HCT116 (cell line): ENCODE results near the gene CDH24. TPM values are rescaled to one million over a fixed set of nuclear protein-coding genes. Genes with fewer than 3 reads are reported as not detected.

Source experiments
- ATAC-seq: fragments of 200-7000 bp; cut with Tn5 transposase; 2 replicates; pipeline ENCODE4 v1.9.1; 2020; ENCODE audit warnings: mild to moderate bottlenecking, moderate library complexity
- BruUV-seq: library from RNA; stranded (reverse); fragments of 400-500 nt; replicated peaks from 2 replicates; lab custom pipeline; 2021; lab: Mats Ljungman, UMichigan
- CTCF ChIA-PET: fragments of 300-600 bp; sonication (Branson Sonifier 250); formaldehyde crosslinking; loops from one replicate; lab custom pipeline; 2021; ENCODE audit warnings: antibody characterized with exemption; lab: Charles Lee
- POLR2A ChIA-PET: fragments of 300-600, 350-600 bp; sonication (Branson Sonifier 250); formaldehyde crosslinking; loops from one replicate; lab custom pipeline; 2021; ENCODE audit warnings: antibody characterized with exemption; lab: Charles Lee
- RAD21 ChIA-PET, 2 experiments: fragments of 300-600 bp; sonication (Branson Sonifier 250); formaldehyde crosslinking; loops; one replicate each; lab custom pipeline; 2023; ENCODE audit warnings: low total read pairs in 2 of 2; ENCODE audit not compliant: uncharacterized antibody in 2 of 2, unreplicated experiment in 2 of 2, low non-redundant PET in 1 of 2; lab: Charles Lee
- DNase-seq: peaks from one replicate; pipeline ENCODE4 v3.0.0-alpha.2; 2010; ENCODE audit warnings: low read depth, low spot score
- H2AFZ ChIP-seq: fragments of 200-600 bp; shearing (Covaris generic), sonication (generic); 2 replicates; pipeline ENCODE4 v1.6.1; 2017; ENCODE audit warnings: low read depth, mixed run types, mixed read lengths, antibody characterized with exemption, low read length; ENCODE audit not compliant: poor library complexity, severe bottlenecking
- H3K27ac ChIP-seq: 2 replicates; pipeline ENCODE4 v1.5.1; 2012; ENCODE audit warnings: low read depth, low read length
- H3K27me3 ChIP-seq: fragments of 200-600 bp; sonication (generic); 2 replicates; pipeline ENCODE4 v1.6.1; 2016; ENCODE audit warnings: mixed run types, low read length, mixed read lengths; ENCODE audit not compliant: insufficient read depth
- H3K36me3 ChIP-seq, 2 experiments: fragments of 200-500 bp in 1 of 2; fragments of 200-600 bp in 1 of 2; sonication (Bioruptor generic) in 1 of 2; sonication (generic) in 1 of 2; 2 replicates each; pipeline versions ENCODE4 v1.5.1 to v1.6.1; 2014 to 2016; ENCODE audit warnings: low read length in 2 of 2, inconsistent platforms in 1 of 2, mixed read lengths in 1 of 2, mixed run types in 1 of 2; ENCODE audit not compliant: insufficient read depth in 2 of 2, control insufficient read depth in 1 of 2
- H3K4me1 ChIP-seq, 2 experiments: fragments of 200-600 bp in 1 of 2; sonication (generic) in 1 of 2; 2 replicates each; pipeline versions ENCODE4 v1.5.1 to v1.6.1; 2012 to 2017; ENCODE audit warnings: low read length in 2 of 2, inconsistent platforms in 1 of 2, mild to moderate bottlenecking in 1 of 2, mixed read lengths in 1 of 2, mixed run types in 1 of 2, moderate library complexity in 1 of 2; ENCODE audit not compliant: insufficient read depth in 2 of 2, control insufficient read depth in 1 of 2
- H3K4me2 ChIP-seq: fragments of 200-600 bp; sonication (generic); 2 replicates; pipeline ENCODE4 v1.6.1; 2017; ENCODE audit warnings: mixed run types, low read length, mixed read lengths
- H3K4me3 ChIP-seq, 2 experiments: fragments of 200-600 bp in 1 of 2; sonication (generic) in 1 of 2; replicated peaks in 1 of 2; 2 replicates each; pipeline ENCODE4 v1.5.1; 2011 to 2016; ENCODE audit warnings: low read length in 2 of 2, control low read depth in 1 of 2, low read depth in 1 of 2, mild to moderate bottlenecking in 1 of 2, mixed read lengths in 1 of 2, mixed run types in 1 of 2
- H3K79me2 ChIP-seq: fragments of 200-600 bp; sonication (generic); 2 replicates; pipeline ENCODE4 v1.6.1; 2017; ENCODE audit warnings: mild to moderate bottlenecking, mixed run types, low read length, moderate library complexity, mixed read lengths; ENCODE audit not compliant: insufficient read depth
- H3K9ac ChIP-seq: fragments of 200-600 bp; sonication (generic); 2 replicates; pipeline ENCODE4 v1.6.1; 2016; ENCODE audit warnings: low read length, mixed read lengths
- H3K9me2 ChIP-seq: fragments of 200-600 bp; sonication (generic), shearing (Covaris generic); 2 replicates; pipeline ENCODE4 v1.6.1; 2017; ENCODE audit warnings: mixed run types, mild to moderate bottlenecking, moderate library complexity; ENCODE audit not compliant: insufficient read depth
- H3K9me3 ChIP-seq, 2 experiments: fragments of 200-500 bp in 1 of 2; fragments of 200-600 bp in 1 of 2; sonication (Bioruptor generic) in 1 of 2; sonication (generic) in 1 of 2; 2 replicates each; pipeline ENCODE4 v1.6.1; 2014 to 2017; ENCODE audit warnings: low read length in 2 of 2, mixed read lengths in 2 of 2, inconsistent platforms in 1 of 2, low read depth in 1 of 2, mild to moderate bottlenecking in 1 of 2, mixed run types in 1 of 2, moderate library complexity in 1 of 2; ENCODE audit not compliant: control insufficient read depth in 1 of 2, insufficient read depth in 1 of 2
- H4K20me1 ChIP-seq: fragments of 200-600 bp; sonication (generic), shearing (Covaris generic); 2 replicates; pipeline ENCODE4 v1.6.1; 2017; ENCODE audit warnings: mixed run types, mild to moderate bottlenecking, moderate library complexity; ENCODE audit not compliant: insufficient read depth
- CEBPB ChIP-seq: IDR thresholded peaks from 2 replicates; pipeline ENCODE4 v1.6.1; 2012; ENCODE audit warnings: low read depth
- CTCF ChIP-seq, 3 experiments: fragments of 200-600 bp in 1 of 3; sonication (generic) in 1 of 3; IDR thresholded peaks in 2 of 3; conservative IDR thresholded peaks in 1 of 3; 2 replicates each; pipeline ENCODE4 v1.5.1; 2012 to 2017; ENCODE audit warnings: low read depth in 2 of 3, low read length in 2 of 3, antibody characterized with exemption in 1 of 3, borderline replicate concordance in 1 of 3, control low read depth in 1 of 3, mild to moderate bottlenecking in 1 of 3, mixed read lengths in 1 of 3, mixed run types in 1 of 3, moderate library complexity in 1 of 3; ENCODE audit not compliant: insufficient read depth in 1 of 3
- ELF1 ChIP-seq: IDR thresholded peaks from 2 replicates; pipeline ENCODE4 v1.6.1; 2012; ENCODE audit warnings: low read depth, borderline replicate concordance
- EZH2phosphoT487 ChIP-seq: fragments of 200-600 bp; IDR thresholded peaks from 2 replicates; pipeline ENCODE4 v1.6.1; 2018; ENCODE audit warnings: antibody characterized with exemption, borderline replicate concordance
- POLR2AphosphoS5 ChIP-seq: IDR thresholded peaks from 2 replicates; pipeline ENCODE4 v1.6.1; 2011; ENCODE audit warnings: mild to moderate bottlenecking, low read depth, low read length, moderate library complexity
- RAD21 ChIP-seq: IDR thresholded peaks from 2 replicates; pipeline ENCODE4 v1.6.1; 2012; ENCODE audit warnings: low read depth, mild to moderate bottlenecking
- SP1 ChIP-seq: IDR thresholded peaks from 2 replicates; pipeline ENCODE4 v1.6.1; 2012; ENCODE audit warnings: low read depth
- ZFX ChIP-seq: fragments of 450-650 bp; IDR thresholded peaks from 2 replicates; pipeline ENCODE4 v1.6.1; 2017
- intact Hi-C: fragments of 100-400 bp; cut with micrococcal nuclease; formaldehyde crosslinking; loops from 2 replicates; pipeline ENCODE4 v1.10.0; 2022
- total RNA-seq: library from RNA; stranded (reverse); gene quantifications from one replicate; pipeline ENCODE4 v1.2.1, GENCODE V29; 2021; ENCODE audit not compliant: unreplicated experiment

Gene CDH24
- total RNA-seq, 1 experiment from 2014 or later = 19.3 TPM

GRCh38 chr14:23021434-23021833, 35.9 kb downstream of the CDH24 start:
- H3K9me2 ChIP-seq = no peaks in the 10 kb centered on the region
- H3K27ac ChIP-seq = no peak overlapping the region
- intact Hi-C loops = no loop called here
- no TSS peak for BruUV-seq
- H3K79me2 ChIP-seq = no peaks in the 10 kb centered on the region
- H3K4me2 ChIP-seq = no peak overlapping the region
- ATAC-seq (no peak), DNase-seq (no peak)
- H3K4me1 ChIP-seq = peaks cover 6 to 16% of the 10 kb centered on the region in 2 experiments; a peak in 3 of 4 replicates
- H4K20me1 ChIP-seq = no peaks in the 10 kb centered on the region
- ChIA-PET RAD21 (no interaction called here), POLR2A (no interaction called here), CTCF (interaction anchor here (1.0 kb wide), 1 partner anchor 35 kb away, joined by 3 read pairs; no protein-coding TSS in a partner anchor)
- H3K36me3 ChIP-seq = peaks cover 0 to 12% of the 10 kb centered on the region in 2 experiments; a peak in 2 of 4 replicates
- H2AFZ ChIP-seq = no peak overlapping the region
- no peaks in the 10 kb centered on the region for H3K9me3 ChIP-seq
- no peaks in the 10 kb centered on the region for H3K27me3 ChIP-seq
- H3K9ac ChIP-seq = no peak overlapping the region
- no peak overlapping the region for H3K4me3 ChIP-seq
- TF ChIP-seq ELF1 = no peak
- TF ChIP-seq ZFX = no peak
- TF ChIP-seq SP1 = no peak
- no peak for TF ChIP-seq CEBPB
- TF ChIP-seq RAD21 = no peak
- no peak for TF ChIP-seq POLR2AphosphoS5
- TF ChIP-seq CTCF (IDR thresholded peaks at IDR 0.05 in 2 of 3, conservative IDR thresholded peaks at IDR 0.05 in 1 of 3; ENCODE audit: borderline replicate concordance in 1 of 3, insufficient read depth in 1 of 3, low read depth in 2 of 3, low read length in 2 of 3) = no peak
- TF ChIP-seq EZH2phosphoT487 = no peak
